K562 (cell line): Measurements from ENCODE around the gene CDHR2. TPM values are rescaled to one million over a fixed set of nuclear protein-coding genes. Genes with fewer than 3 reads are reported as not detected.

Experiments
- ATAC-seq: fragments of 200-7000 bp; cut with Tn5 transposase; 3 replicates; pipeline ENCODE4 v1.9.1; 2020; ENCODE audit warnings: moderate library complexity
- BruUV-seq: library from RNA; stranded (reverse); fragments of 400-500 nt; replicated peaks from 2 replicates; lab custom pipeline; 2021; lab: Mats Ljungman, UMichigan
- CTCF ChIA-PET: fragments of 300-600 bp; formaldehyde crosslinking; extraction: SDS; loops from one replicate; lab custom pipeline; 2021; ENCODE audit warnings: low intra/inter-chr PET ratio; lab: Yijun Ruan, JAX
- POLR2A ChIA-PET: fragments of 300-600, 350-650 bp; sonication (Branson Sonifier 250); formaldehyde crosslinking; extraction: SDS; loops from one replicate; lab custom pipeline; 2021; ENCODE audit warnings: antibody characterized with exemption, inconsistent platforms; lab: Yijun Ruan, JAX
- DNase-seq, 4 experiments: peaks; one replicate each; pipeline versions ENCODE4 v3.0.0 to v3.0.0-alpha.2; 2011 to 2018; ENCODE audit warnings: low spot score in 3 of 4, mixed read lengths in 3 of 4; ENCODE audit errors: extremely low read depth in 1 of 4
- FAIRE-seq: peaks from 2 replicates; lab custom pipeline; 2011; peaks lifted over from hg19 to GRCh38; lab: Jason Lieb, UNC
- H2AFZ ChIP-seq: 2 replicates; pipeline ENCODE4 v1.6.0; 2011; ENCODE audit warnings: low read depth, low read length, control low read depth, inconsistent platforms
- H3K27ac ChIP-seq: fragments of 200-600 bp; 3 replicates; pipeline ENCODE4 v1.8.0; 2011; ENCODE audit warnings: low read depth, mild to moderate bottlenecking, control low read depth, inconsistent platforms, low read length, moderate library complexity, mixed read lengths; ENCODE audit errors: extremely low read depth
- H3K27me3 ChIP-seq, 2 experiments: fragments of 300-600 bp in 1 of 2; 2 replicates in 1 of 2; 3 replicates in 1 of 2; pipeline versions ENCODE4 v1.6.0 to v1.8.0; 2011; ENCODE audit warnings: inconsistent platforms in 2 of 2, low read length in 2 of 2, mild to moderate bottlenecking in 1 of 2, mixed read lengths in 1 of 2, moderate library complexity in 1 of 2; ENCODE audit not compliant: control insufficient read depth in 2 of 2, insufficient read depth in 2 of 2
- H3K36me3 ChIP-seq: fragments of 300-600 bp; 3 replicates; pipeline ENCODE4 v1.8.0; 2011; ENCODE audit warnings: mild to moderate bottlenecking, low read length, inconsistent platforms; ENCODE audit not compliant: control insufficient read depth, insufficient read depth
- H3K4me1 ChIP-seq, 2 experiments: fragments of 200-600 bp in 1 of 2; replicated peaks in 1 of 2; 2 replicates in 1 of 2; 3 replicates in 1 of 2; pipeline versions ENCODE4 v1.5.1 to v1.8.0; 2011; ENCODE audit warnings: inconsistent platforms in 2 of 2, low read length in 2 of 2, mild to moderate bottlenecking in 1 of 2, mixed read lengths in 1 of 2, moderate library complexity in 1 of 2; ENCODE audit not compliant: control insufficient read depth in 2 of 2, insufficient read depth in 2 of 2
- H3K4me2 ChIP-seq: 2 replicates; pipeline ENCODE4 v1.6.1; 2011; ENCODE audit warnings: low read length, control low read depth, inconsistent platforms, mixed read lengths; ENCODE audit not compliant: insufficient read depth
- H3K4me3 ChIP-seq: fragments of 200-600 bp; sonication (generic), shearing (Covaris generic); 2 replicates; pipeline ENCODE4 v1.5.1; 2016; ENCODE audit warnings: control low read depth, inconsistent platforms
- H3K79me2 ChIP-seq: fragments of 200-600 bp; 3 replicates; pipeline ENCODE4 v1.8.0; 2011; ENCODE audit warnings: low read length, inconsistent platforms; ENCODE audit not compliant: control insufficient read depth, insufficient read depth
- H3K9ac ChIP-seq, 2 experiments: 2 replicates each; pipeline versions ENCODE4 v1.6.0 to v1.6.1; 2011; ENCODE audit warnings: low read depth in 2 of 2, low read length in 2 of 2, control low read depth in 1 of 2, inconsistent platforms in 1 of 2, mild to moderate bottlenecking in 1 of 2, mixed read lengths in 1 of 2; ENCODE audit not compliant: insufficient read depth in 1 of 2
- H3K9me1 ChIP-seq: one replicate; pipeline ENCODE4 v1.6.0; 2011; ENCODE audit warnings: inconsistent platforms, mild to moderate bottlenecking, low read length, moderate library complexity; ENCODE audit not compliant: control insufficient read depth, insufficient read depth
- H3K9me3 ChIP-seq: replicated peaks from 2 replicates; pipeline ENCODE4 v1.5.1; 2011; ENCODE audit warnings: low read depth, low read length, inconsistent platforms; ENCODE audit not compliant: control insufficient read depth, insufficient read depth
- H4K20me1 ChIP-seq: replicated peaks from 2 replicates; pipeline ENCODE4 v1.6.1; 2011; ENCODE audit warnings: low read length, inconsistent platforms, mixed read lengths; ENCODE audit not compliant: control insufficient read depth, insufficient read depth
- CBFB ChIP-seq: sonication (generic); formaldehyde crosslinking; IDR thresholded peaks from 2 replicates; pipeline ENCODE4 v1.4.0; 2020; ENCODE audit warnings: mild to moderate bottlenecking, missing genetic modification reagents
- CBX5 ChIP-seq: IDR thresholded peaks from 2 replicates; pipeline ENCODE4 v1.6.1; 2014; ENCODE audit warnings: low read depth, borderline replicate concordance
- KLF6 ChIP-seq: fragments of 250-450 bp; sonication (Bioruptor Pico); IDR thresholded peaks from 2 replicates; pipeline ENCODE4 v1.4.0; 2020; ENCODE audit warnings: mild to moderate bottlenecking, moderate library complexity, borderline replicate concordance
- RBM34 ChIP-seq: fragments of 200-400 bp; formaldehyde crosslinking; IDR thresholded peaks from 2 replicates; pipeline ENCODE4 v1.6.1; 2018; ENCODE audit warnings: low read length, borderline replicate concordance; ENCODE audit not compliant: insufficient read depth
- WGBS: fragments of 100-300 bp; shearing (Covaris generic); methylation state at CpG from one replicate; pipeline ENCODE4 v1.1.6; 2016; ENCODE audit warnings: low coverage, mixed read lengths; ENCODE audit not compliant: insufficient coverage; ENCODE audit errors: missing lambda C conversion rate; 5-methylcytosine and 5-hydroxymethylcytosine counted together
- in situ Hi-C: fragments of 300-500 bp; cut with MboI; formaldehyde crosslinking; loops from 4 replicates; pipeline ENCODE4 v1.15.0; 2018; ENCODE audit warnings: inconsistent platforms, mixed read lengths
- intact Hi-C: fragments of 100-400 bp; cut with micrococcal nuclease; formaldehyde crosslinking; loops from 2 replicates; pipeline ENCODE4 v1.14.2; 2022
- polyA plus RNA-seq, 8 experiments: library from polyadenylated mRNA; depleted of rRNA in 4 of 8; stranded (reverse) in 5 of 8; unstranded in 3 of 8; fragments of >200 nt; fragmentation: Nextera tagmentation in 2 of 8; fragmentation: Illumina TruSeq in 1 of 8; extraction: Ambion mirVana in 2 of 8; extraction: Trizol in 1 of 8; gene quantifications; 2 replicates each; pipeline versions ENCODE4 v1.2.1 to v1.2.3, GENCODE V29; 2011 to 2014; ENCODE audit warnings: inconsistent platforms in 1 of 8, missing spikeins in 1 of 8
- total RNA-seq, 7 experiments: library from RNA; depleted of rRNA in 6 of 7; stranded (reverse); fragments of >200 nt in 6 of 7; fragmentation: Illumina TruSeq in 2 of 7; extraction: Trizol in 2 of 7; gene quantifications; 2 replicates each; pipeline versions ENCODE4 v1.2.1 to v1.2.3, GENCODE V29; 2011 to 2021; ENCODE audit warnings: low replicate concordance in 1 of 7
- TF ChIP-seq, protein P1 (sequence below): fragments of 250-450 bp; sonication (Bioruptor Pico); IDR thresholded peaks from 2 replicates; pipeline ENCODE4 v1.4.0; 2020; ENCODE audit warnings: mild to moderate bottlenecking, moderate library complexity

CDHR2 gene
- total and polyA plus RNA-seq, 9 of the 15 experiments (the other 6 are each of a cell fraction or from before 2014, with no cell fraction given): 0.01 to 0.62 (median 0.09) TPM; not detected in 2

DNA sequence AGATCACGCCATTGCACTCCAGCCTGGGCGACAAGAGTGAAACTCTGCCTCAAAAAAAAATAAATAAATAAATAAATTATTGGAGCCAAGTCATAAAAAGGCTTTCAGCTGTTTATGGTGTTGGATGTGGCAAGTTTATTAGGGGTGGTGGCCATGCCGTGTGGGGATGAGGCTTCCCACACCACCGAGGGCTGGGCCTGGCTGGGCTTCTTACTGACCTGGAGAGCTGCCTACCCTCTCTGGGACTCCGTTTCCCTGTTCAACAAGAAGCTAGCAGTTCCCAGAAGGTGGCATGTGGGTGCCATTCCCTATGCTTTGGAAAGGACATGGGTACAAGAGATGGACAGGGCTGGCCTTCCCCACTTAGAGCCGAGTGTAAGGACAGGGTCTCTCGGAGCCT lies 38.3 kb downstream of the CDHR2 start:
- H3K27me3 ChIP-seq: peaks cover 9 to 50% of the 10 kb centered on the region in 2 experiments; a peak in 4 of 5 replicates
- H2AFZ ChIP-seq: no peak overlapping the region
- no peaks in the 10 kb centered on the region for H4K20me1 ChIP-seq
- ChIA-PET CTCF (no interaction called here), POLR2A (interaction anchor here (1.0 kb wide), 1 partner anchor 19 kb away, joined by 5 read pairs; no protein-coding TSS in a partner anchor)
- in situ Hi-C loops (loop anchor here (25.0 kb wide), 1 partner anchor 850 kb away; no protein-coding TSS in a partner anchor), intact Hi-C loops (no loop called here)
- 11% methylated on average over 6 of the region's 7 CpGs for WGBS
- no peaks in the 10 kb centered on the region for H3K9me1 ChIP-seq
- no peak overlapping the region for H3K9ac ChIP-seq
- H3K9me3 ChIP-seq: peaks cover 13% of the 10 kb centered on the region
- TF ChIP-seq CBFB: no peak
- TF ChIP-seq, protein P1, sequence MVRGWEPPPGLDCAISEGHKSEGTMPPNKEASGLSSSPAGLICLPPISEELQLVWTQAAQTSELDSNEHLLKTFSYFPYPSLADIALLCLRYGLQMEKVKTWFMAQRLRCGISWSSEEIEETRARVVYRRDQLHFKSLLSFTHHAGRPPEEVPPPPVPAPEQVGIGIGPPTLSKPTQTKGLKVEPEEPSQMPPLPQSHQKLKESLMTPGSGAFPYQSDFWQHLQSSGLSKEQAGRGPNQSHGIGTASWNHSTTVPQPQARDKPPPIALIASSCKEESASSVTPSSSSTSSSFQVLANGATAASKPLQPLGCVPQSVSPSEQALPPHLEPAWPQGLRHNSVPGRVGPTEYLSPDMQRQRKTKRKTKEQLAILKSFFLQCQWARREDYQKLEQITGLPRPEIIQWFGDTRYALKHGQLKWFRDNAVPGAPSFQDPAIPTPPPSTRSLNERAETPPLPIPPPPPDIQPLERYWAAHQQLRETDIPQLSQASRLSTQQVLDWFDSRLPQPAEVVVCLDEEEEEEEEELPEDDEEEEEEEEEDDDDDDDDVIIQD (CRISPR knock-in tag): no peak
- no peak for TF ChIP-seq KLF6 (CRISPR knock-in tag)
- TF ChIP-seq RBM34: no peak
- TF ChIP-seq CBX5: no peak
- TF ChIP-seq, all 486 proteins: peak for 0
- Histone ChIP-seq H3K79me2 (no peaks in the 10 kb centered on the region), H3K4me3 (no peak overlapping the region), H3K27ac (no peak overlapping the region), H3K36me3 (no peaks in the 10 kb centered on the region), H3K4me2 (no peak overlapping the region), H3K4me1 (peaks cover 0 to 8% of the 10 kb centered on the region in 2 experiments; a peak in 1 of 5 replicates)
- no TSS peak for BruUV-seq
- ATAC-seq: no peak
- FAIRE-seq: no peak
- DNase-seq: no peak
